D341Med (cell line): ENCODE measurements around the gene GPR137.
"Not testable (repeated sequence)": the region's sequence is repeated elsewhere in the genome, so short reads cannot be mapped to it uniquely, and the experiment has no call there.

Experiments used
- DNase-seq: peaks from one replicate; pipeline ENCODE4 v3.0.0; 2012; ENCODE audit warnings: low spot score

Gene GPR137

DNA sequence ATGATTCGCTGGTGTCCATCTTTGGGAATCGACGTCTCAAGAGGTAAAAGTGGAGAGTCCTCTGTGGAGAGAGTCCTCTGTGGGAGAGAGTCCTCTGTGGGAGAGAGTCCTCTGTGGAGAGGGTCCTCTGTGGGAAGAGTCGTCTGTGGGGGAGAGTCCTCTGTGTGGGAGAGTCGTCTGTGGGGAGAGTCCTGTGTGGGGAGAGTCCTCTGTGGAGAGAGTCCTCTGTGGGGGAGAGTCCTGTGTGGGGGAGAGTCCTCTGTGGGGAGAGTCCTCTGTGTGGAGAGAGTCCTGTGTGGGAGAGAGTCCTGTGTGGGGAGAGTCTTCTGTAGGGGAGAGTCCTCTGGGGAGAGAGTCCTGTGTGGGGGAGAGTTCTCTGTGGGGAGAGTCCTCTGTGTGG is 35.4 kb downstream of the GPR137 start:
- no peak for DNase-seq

DNA sequence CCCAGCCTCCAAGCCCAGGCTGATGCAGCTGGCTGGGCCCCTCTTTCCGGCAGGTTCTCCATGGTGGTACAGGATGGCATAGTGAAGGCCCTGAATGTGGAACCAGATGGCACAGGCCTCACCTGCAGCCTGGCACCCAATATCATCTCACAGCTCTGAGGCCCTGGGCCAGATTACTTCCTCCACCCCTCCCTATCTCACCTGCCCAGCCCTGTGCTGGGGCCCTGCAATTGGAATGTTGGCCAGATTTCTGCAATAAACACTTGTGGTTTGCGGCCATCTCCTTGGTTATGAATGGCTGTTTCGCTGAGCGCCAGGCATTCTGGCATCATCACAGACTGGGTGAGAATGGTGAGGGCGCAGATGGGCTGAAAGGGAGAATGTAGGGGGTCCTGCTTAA is 35.9 kb downstream of the GPR137 start:
- DNase-seq: no peak

DNA sequence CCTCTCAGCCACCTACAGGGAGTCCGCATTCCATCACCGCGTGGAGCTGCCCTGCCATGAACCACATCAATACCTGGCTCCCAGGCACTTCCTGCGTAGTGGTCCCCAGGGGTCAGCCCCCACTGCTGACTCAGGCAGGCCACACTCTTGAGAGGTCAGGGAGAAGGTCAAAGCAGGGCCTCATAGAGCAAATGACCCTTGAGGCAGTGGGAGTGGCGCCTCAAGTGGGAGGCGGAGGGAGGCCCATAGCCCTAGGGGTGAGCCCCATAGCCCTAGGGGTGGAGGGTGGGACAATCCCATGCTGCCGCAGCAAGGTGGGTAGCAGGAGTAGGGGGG is 37.2 kb downstream of the GPR137 start:
- no peak for DNase-seq

DNA sequence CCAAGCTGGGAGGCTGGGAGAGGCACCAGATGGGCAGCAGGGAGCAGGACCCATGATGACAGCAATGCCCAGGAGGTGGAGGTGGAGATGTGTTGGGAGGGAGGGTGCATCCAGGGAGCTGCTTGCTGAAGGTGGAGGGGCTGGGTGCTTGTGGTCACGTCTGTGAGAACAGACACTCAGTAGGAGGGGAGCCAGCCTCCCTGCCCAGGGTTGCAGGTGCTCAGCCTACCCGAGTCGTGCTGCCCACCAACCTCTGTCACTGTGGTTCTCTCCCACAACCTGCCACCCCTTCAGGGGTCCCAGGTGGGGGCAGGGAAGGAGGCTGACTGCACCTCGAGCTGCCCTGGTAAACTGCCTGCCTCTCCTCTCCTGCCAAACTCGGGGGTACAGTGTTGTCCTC is 37.7 kb downstream of the GPR137 start:
- no peak for DNase-seq

DNA sequence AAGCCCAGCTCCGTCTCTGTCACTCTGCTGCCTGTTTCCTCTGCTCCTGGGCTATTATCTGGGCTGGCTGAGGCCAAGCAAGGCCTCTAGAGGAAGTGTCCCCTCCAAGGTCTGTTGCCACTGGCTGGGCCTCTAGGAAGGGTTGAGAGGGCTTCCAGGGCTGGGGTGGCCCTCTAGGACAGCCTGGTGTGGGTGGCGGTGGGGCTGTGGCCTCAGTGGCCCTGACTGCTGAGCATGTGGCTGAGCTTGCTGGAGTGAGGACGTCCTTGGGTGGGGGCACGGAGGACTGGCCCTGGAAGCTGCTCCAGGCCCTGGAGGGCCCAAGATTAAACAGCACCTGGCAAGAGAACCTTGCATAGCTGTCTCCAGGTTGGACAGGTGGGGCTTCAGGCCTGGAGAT is 38.3 kb downstream of the GPR137 start:
- not testable (repeated sequence) for DNase-seq

GRCh38 chr11:64324692-64325469 is 39.2 kb downstream of the GPR137 start:
- DNase-seq: no peak

- DNase-seq: no peak
These were observed 41.7 kb downstream of the GPR137 start for GRCh38 chr11:64327375-64327774.

DNA sequence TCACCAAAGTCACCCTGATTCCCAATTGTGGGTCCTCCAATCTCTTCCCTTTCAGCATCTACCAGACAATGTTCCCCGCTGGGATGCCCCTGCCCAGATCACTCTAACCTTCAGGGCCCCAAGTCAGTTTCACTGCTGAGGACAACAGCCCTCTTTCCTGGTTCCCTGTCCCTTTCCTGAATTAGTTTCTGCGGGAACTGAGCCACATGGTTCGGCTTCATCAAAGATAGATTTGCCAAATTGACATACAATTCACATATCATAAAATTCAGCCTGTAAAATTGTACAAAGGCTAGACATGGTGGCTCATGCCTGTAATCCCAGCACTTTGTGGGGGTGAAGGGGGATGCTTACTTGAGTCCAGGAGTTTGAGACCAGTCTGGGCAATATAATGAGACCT is 42.3 kb downstream of the GPR137 start:
- no peak for DNase-seq

DNA sequence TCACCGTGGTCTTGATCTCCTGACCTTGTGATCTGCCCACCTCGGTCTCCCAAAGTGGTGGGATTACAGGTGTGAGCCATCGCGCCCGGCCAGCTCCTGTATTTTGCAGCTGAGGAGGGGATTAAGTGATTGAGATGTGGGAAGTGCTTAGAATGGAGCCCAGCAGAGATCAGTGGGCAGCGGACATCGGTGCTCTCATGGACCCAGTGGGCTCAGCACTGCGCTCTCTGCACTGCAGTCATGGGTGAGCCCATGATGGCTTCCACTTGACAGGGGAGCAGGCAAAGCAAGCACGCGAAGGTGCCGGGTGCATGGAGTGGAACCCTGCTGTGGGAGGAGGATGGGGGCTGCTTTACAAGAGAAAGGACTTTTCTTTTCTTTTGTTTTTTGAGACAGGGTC is 45.2 kb downstream of the GPR137 start:
- DNase-seq: no peak

- peak; percentile 81 for DNase-seq
These were observed 46.1 kb downstream of the GPR137 start for GRCh38 chr11:64331569-64332371.

- DNase-seq: no peak
These were observed 47.9 kb downstream of the GPR137 start for GRCh38 chr11:64333556-64333955.

DNA sequence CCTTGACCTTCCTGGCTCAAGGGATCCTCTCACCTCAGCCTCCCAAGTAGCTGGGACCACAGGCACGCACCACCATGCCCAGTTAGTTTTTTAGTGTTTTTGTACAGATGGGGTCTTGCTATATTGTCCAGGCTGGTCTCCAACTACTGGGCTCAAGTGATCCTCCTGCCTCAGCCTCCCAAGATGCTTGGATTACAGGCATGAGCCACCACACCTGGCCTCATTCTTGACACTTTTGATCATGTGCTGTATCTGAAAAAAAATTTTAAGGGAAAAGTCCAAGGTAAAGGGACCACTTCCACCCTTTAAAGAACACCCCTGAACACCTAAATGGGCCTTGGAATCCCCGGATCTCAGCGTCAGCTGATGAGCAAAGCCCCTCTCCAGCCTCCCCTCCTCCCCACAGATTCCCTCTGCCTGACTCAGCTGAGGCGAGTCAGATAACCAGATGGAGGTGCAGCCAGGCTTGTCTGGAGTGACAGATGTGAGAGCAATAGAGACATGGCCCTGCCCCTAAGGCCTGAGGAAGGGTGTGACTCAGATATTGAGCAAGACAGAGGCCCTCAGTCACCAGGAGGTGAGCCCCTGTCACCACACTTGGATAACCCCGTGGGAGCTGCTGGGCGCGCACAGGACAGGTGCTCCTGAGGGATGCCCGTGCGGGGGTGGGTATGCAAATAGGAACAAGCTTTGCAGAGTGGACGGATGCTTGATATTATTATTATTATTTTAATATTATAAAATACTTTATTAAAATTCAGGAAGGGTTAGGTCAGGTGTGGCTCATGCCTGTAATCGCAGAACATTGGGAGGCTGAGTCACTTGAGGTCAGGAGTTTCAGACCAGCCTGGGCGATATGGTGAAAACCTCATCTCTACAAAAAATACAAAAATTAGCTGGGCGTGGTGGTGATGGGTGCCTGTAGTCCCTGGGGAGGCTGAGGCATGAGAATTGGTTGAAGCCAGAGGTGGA is 49.4 kb downstream of the GPR137 start:
- peak; percentile 88 for DNase-seq

DNA sequence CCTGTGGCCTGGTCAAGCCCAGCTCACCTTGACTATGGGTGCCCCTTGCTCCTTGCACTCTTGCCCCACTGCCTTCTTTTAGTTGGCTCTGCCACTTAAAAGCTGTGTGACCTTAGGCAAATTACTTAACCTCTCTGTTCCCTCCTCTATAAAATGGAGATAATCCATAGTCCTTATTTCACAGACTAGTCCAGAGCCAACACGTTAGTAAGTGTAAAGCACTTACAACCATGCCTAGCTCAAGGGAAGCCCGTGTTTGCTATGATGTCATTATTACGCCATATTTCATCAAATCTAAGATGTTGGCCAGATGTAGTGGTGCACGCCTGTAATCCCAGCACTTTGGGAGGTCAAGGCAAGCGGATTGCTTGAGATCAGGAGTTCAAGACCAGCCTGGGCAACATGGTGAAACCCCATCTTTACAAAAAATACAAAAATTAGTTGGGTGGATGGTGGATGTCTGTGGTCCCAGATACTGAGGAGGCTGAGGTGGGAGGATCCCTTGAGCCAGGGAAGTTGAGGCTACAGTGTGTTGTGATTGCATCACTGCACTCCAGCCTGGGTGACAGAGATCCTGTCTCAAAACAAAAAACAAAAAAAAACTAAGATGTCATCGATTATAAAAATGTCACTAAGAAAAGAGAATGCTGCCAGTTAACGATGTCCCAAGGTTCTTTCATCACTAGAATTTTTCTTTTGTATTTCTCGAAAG is 52.0 kb downstream of the GPR137 start:
- no peak for DNase-seq

- no peak for DNase-seq
These were observed 53.1 kb downstream of the GPR137 start for GRCh38 chr11:64338716-64339115.
